ENCODE results near the gene WFIKKN2. TPM values are rescaled to one million over a fixed set of nuclear protein-coding genes. Genes with fewer than 3 reads are reported as not detected.

The WFIKKN2 gene
- total and polyA plus RNA-seq, 2 of the 13 experiments (the other 11 are each of a cell fraction or from before 2014, with no cell fraction given): not detected

GRCh38 chr17:50806141-50806643 lies 29.2 kb upstream of the WFIKKN2 start (continued):
- no peak for TF ChIP-seq USF2 (IDR thresholded peaks at IDR 0.05; ENCODE audit: low read depth, low read length)
- TF ChIP-seq USF2 (CRISPR knock-in tag; IDR thresholded peaks at IDR 0.05; ENCODE audit: borderline replicate concordance): peak; percentile 25; the same call in 1 of the 2 replicates
- no peak for TF ChIP-seq NCOA1 (CRISPR knock-in tag; IDR thresholded peaks at IDR 0.05)
- TF ChIP-seq JUNB (CRISPR knock-in tag; IDR thresholded peaks at IDR 0.05; ENCODE audit: borderline replicate concordance): no peak
- TF ChIP-seq AKNA (CRISPR knock-in tag; IDR thresholded peaks at IDR 0.05; ENCODE audit: borderline replicate concordance): no peak
- TF ChIP-seq ZNF142 (CRISPR knock-in tag; IDR thresholded peaks at IDR 0.05): no peak
- no peak for TF ChIP-seq RBM22 (optimal IDR thresholded peaks at IDR 0.05; ENCODE audit: low read length)
- TF ChIP-seq SRSF4 (IDR thresholded peaks at IDR 0.05; ENCODE audit: low read depth, low read length, poor library complexity, severe bottlenecking): no peak
- TF ChIP-seq TOPORS (CRISPR knock-in tag; IDR thresholded peaks at IDR 0.05): no peak
- TF ChIP-seq ZNF761 (CRISPR knock-in tag; conservative IDR thresholded peaks at IDR 0.05): no peak
- TF ChIP-seq CEBPZ (IDR thresholded peaks at IDR 0.05; ENCODE audit: low read length): no peak
